Measurements from ENCODE around the gene CFAP58. TPM values are rescaled to one million over a fixed set of nuclear protein-coding genes. Genes with fewer than 3 reads are reported as not detected.

The CFAP58 gene
- total and polyA plus RNA-seq, 9 donors, result 0.20 to 0.68 (median 0.33) TPM

DNA sequence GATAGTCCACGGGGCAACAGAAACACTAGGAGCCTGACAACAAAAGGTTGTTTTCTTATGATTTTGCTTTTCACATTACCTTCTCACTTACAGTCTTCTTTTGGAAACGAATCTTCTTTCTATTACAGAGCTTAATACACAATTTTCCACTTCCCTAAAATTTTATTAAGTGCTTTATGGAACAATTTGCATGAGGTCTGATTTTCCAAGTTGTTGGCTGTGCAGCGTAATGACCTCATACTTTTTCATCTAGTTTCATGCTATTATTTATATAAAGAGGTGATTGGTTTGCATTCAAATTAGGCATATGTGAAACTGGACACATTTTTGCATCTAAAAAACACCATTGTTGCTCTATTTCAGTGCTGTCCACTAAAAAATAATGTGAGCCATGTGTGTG is 76.7 kb downstream of the CFAP58 start:
- 29% methylated on average over 1 of the region's 3 CpGs for WGBS (ENCODE audit: insufficient coverage)
- peaks cover 6% of the 10 kb centered on the region for H3K4me1 ChIP-seq (ENCODE audit: control insufficient read depth, insufficient read depth, low read length)
- H3K4me3 ChIP-seq (ENCODE audit: low read length), result no peak overlapping the region
- no peaks in the 10 kb centered on the region for H3K36me3 ChIP-seq (ENCODE audit: control insufficient read depth, insufficient read depth, low read length)
- no peaks in the 10 kb centered on the region for H3K9me3 ChIP-seq (replicated peaks; ENCODE audit: control insufficient read depth, low read depth, low read length)
- no peak overlapping the region for H3K27ac ChIP-seq (ENCODE audit: low read length)
- H3K27me3 ChIP-seq (ENCODE audit: control insufficient read depth, insufficient read depth, low read length), result no peaks in the 10 kb centered on the region
- peak; percentile 61 for DNase-seq

DNA sequence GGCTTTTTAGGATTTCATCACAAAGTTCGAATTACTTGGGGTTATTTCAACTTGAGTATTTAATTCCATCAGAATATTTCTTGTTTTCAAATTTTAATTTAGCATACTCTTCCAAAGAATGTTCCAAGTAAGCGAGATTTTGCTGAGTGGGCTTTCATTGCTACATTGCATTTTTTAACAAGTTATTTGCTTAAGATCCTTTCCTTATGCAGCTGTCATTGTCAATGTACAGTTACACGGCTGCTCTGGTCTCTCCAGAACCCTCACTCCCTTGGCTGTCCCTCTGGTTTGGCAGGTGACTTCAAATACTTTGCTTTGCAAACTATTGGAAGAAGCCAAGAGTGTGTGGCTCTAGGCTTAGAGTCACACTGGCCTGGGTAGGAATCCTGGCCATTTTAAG is 80.0 kb downstream of the CFAP58 start:
- WGBS (ENCODE audit: insufficient coverage), result no CpG with 5 or more reads among the region's 3 CpGs
- no peak overlapping the region for H3K27ac ChIP-seq (ENCODE audit: low read length)
- no peak overlapping the region for H3K4me3 ChIP-seq (ENCODE audit: low read length)
- no peaks in the 10 kb centered on the region for H3K27me3 ChIP-seq (ENCODE audit: control insufficient read depth, insufficient read depth, low read length)
- H3K9me3 ChIP-seq (replicated peaks; ENCODE audit: control insufficient read depth, low read depth, low read length), result no peaks in the 10 kb centered on the region
- DNase-seq, result peak; percentile 68
- peaks cover 6% of the 10 kb centered on the region for H3K4me1 ChIP-seq (ENCODE audit: control insufficient read depth, insufficient read depth, low read length)
- H3K36me3 ChIP-seq (ENCODE audit: control insufficient read depth, insufficient read depth, low read length), result no peaks in the 10 kb centered on the region

DNA sequence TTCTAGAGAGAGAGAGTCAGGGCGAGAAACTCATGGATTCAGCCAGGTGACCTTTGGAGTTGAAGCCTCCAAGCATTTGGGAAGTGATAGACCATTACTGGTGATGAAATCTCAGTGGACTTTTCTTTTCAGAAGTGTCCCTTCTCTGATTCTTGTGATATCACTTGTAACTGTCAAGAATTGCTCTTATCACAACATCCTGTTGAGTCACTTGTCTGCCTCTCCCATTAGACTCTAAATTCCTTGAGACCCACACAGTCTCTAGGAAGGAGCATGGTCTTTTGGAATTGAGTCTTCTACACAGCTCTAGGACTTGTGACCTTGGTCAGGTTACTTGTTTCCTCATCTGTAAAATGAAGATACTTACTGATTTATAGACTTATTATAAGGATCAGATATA is 81.0 kb downstream of the CFAP58 start:
- no CpG with 5 or more reads among the region's 1 CpG for WGBS (ENCODE audit: insufficient coverage)
- Histone ChIP-seq H3K4me3 (ENCODE audit: low read length) (no peak overlapping the region), H3K27ac (ENCODE audit: low read length) (no peak overlapping the region), H3K4me1 (ENCODE audit: control insufficient read depth, insufficient read depth, low read length) (peaks cover 6% of the 10 kb centered on the region), H3K36me3 (ENCODE audit: control insufficient read depth, insufficient read depth, low read length) (no peaks in the 10 kb centered on the region), H3K27me3 (ENCODE audit: control insufficient read depth, insufficient read depth, low read length) (no peaks in the 10 kb centered on the region), H3K9me3 (replicated peaks; ENCODE audit: control insufficient read depth, low read depth, low read length) (no peaks in the 10 kb centered on the region)
- no peak for DNase-seq

- Histone ChIP-seq H3K9me3 (replicated peaks; ENCODE audit: control insufficient read depth, low read depth, low read length) (no peaks in the 10 kb centered on the region), H3K27ac (ENCODE audit: low read length) (no peak overlapping the region), H3K36me3 (ENCODE audit: control insufficient read depth, insufficient read depth, low read length) (no peaks in the 10 kb centered on the region), H3K4me3 (ENCODE audit: low read length) (no peak overlapping the region), H3K4me1 (ENCODE audit: control insufficient read depth, insufficient read depth, low read length) (peaks cover 3% of the 10 kb centered on the region), H3K27me3 (ENCODE audit: control insufficient read depth, insufficient read depth, low read length) (no peaks in the 10 kb centered on the region)
- DNase-seq, result peak; percentile 64
- WGBS (ENCODE audit: insufficient coverage), result 35% methylated on average over 2 of the region's 2 CpGs
These were observed 82.2 kb downstream of the CFAP58 start for GRCh38 chr10:104435822-104436221.

GRCh38 chr10:104437226-104437625 is 83.6 kb downstream of the CFAP58 start:
- Histone ChIP-seq H3K4me1 (ENCODE audit: control insufficient read depth, insufficient read depth, low read length) (peaks cover 3% of the 10 kb centered on the region), H3K36me3 (ENCODE audit: control insufficient read depth, insufficient read depth, low read length) (no peaks in the 10 kb centered on the region), H3K9me3 (replicated peaks; ENCODE audit: control insufficient read depth, low read depth, low read length) (no peaks in the 10 kb centered on the region), H3K4me3 (ENCODE audit: low read length) (no peak overlapping the region), H3K27ac (ENCODE audit: low read length) (no peak overlapping the region), H3K27me3 (ENCODE audit: control insufficient read depth, insufficient read depth, low read length) (no peaks in the 10 kb centered on the region)
- WGBS (ENCODE audit: insufficient coverage), result no CpG with 5 or more reads among the region's 2 CpGs
- no peak for DNase-seq

DNA sequence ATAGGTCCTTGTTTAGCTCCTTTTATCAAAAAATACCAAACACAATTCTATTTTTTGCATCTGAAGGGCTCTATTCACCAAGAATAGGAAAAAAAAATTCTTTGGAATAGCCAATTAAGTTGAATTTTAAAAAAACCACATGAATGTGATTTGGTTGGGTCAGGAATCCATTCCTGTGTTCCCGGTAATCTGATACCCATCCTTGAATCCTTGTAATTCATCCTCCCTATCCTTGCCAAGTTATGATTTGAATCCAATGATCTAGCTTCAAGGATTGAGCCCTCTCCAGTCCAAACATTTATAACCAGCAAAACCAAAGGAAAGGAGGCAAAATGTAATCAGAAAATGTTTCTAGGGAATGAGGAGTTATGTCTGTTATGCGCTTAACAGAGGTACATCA is 86.6 kb downstream of the CFAP58 start:
- no peaks in the 10 kb centered on the region for H3K9me3 ChIP-seq (replicated peaks; ENCODE audit: control insufficient read depth, low read depth, low read length)
- no peak for DNase-seq
- no peaks in the 10 kb centered on the region for H3K27me3 ChIP-seq (ENCODE audit: control insufficient read depth, insufficient read depth, low read length)
- no peaks in the 10 kb centered on the region for H3K36me3 ChIP-seq (ENCODE audit: control insufficient read depth, insufficient read depth, low read length)
- no peak overlapping the region for H3K4me3 ChIP-seq (ENCODE audit: low read length)
- WGBS (ENCODE audit: insufficient coverage), result no CpG with 5 or more reads among the region's 2 CpGs
- H3K27ac ChIP-seq (ENCODE audit: low read length), result no peak overlapping the region
- H3K4me1 ChIP-seq (ENCODE audit: control insufficient read depth, insufficient read depth, low read length), result no peaks in the 10 kb centered on the region

DNA sequence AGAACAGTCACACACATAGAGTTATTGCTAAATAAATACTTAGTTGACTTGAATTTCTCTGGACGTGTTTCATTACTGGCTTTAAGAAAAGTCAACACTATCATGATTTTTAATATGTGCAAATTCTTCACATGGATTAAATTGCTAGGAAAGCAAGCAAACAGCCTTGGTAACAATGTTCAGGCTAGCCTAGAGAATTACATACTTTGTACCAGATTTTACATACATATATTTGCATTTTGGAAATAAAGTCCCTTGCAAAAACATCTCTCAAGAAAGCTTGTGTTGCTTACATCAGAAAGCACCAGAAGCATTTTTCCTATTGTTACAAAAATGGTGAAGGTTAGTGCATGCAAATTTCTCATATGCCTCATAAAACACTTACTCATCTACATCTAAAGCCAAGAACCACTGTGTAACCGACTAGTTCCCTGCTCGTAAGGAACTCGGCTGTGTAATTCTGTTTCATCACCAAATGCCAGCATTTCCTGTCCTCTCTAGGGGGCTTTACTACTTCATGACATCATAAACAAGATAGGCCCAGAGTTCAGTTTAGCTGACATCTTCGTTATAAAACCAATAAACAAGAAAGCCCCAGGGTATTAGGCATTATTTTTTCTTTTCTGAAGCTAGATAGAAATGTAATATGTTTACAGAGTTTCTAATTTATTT is 87.8 kb downstream of the CFAP58 start:
- H3K27me3 ChIP-seq (ENCODE audit: control insufficient read depth, insufficient read depth, low read length), result no peaks in the 10 kb centered on the region
- peak; percentile 69 for DNase-seq
- WGBS (ENCODE audit: insufficient coverage), result 0% methylated on average over 3 of the region's 5 CpGs
- H3K4me3 ChIP-seq (ENCODE audit: low read length), result no peak overlapping the region
- H3K9me3 ChIP-seq (replicated peaks; ENCODE audit: control insufficient read depth, low read depth, low read length), result no peaks in the 10 kb centered on the region
- H3K36me3 ChIP-seq (ENCODE audit: control insufficient read depth, insufficient read depth, low read length), result no peaks in the 10 kb centered on the region
- H3K27ac ChIP-seq (ENCODE audit: low read length), result no peak overlapping the region
- no peaks in the 10 kb centered on the region for H3K4me1 ChIP-seq (ENCODE audit: control insufficient read depth, insufficient read depth, low read length)

DNA sequence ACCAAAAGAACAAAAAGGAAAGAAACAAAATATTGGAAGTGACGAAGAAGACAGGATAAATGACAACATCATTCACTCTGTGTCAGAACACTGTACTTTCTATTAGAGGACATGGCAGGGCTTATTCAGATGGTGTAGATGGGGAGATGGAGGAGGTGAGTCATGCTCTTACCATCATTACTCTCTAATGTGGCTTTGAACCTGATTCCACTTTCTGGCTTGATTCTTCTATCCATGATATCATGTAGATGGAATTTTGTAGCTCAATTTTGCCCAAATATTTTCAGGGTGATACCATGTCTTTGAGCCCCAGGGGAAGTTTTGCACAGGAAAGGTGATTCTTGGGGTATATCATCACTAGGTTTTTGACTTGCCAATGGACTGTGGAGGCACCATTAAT is 91.7 kb downstream of the CFAP58 start:
- no peak overlapping the region for H3K4me3 ChIP-seq (ENCODE audit: low read length)
- DNase-seq, result no peak
- H3K27ac ChIP-seq (ENCODE audit: low read length), result no peak overlapping the region
- WGBS (ENCODE audit: insufficient coverage), result no CpG with 5 or more reads among the region's 1 CpG
- peaks cover 5% of the 10 kb centered on the region for H3K4me1 ChIP-seq (ENCODE audit: control insufficient read depth, insufficient read depth, low read length)
- no peaks in the 10 kb centered on the region for H3K36me3 ChIP-seq (ENCODE audit: control insufficient read depth, insufficient read depth, low read length)
- H3K9me3 ChIP-seq (replicated peaks; ENCODE audit: control insufficient read depth, low read depth, low read length), result no peaks in the 10 kb centered on the region
- no peaks in the 10 kb centered on the region for H3K27me3 ChIP-seq (ENCODE audit: control insufficient read depth, insufficient read depth, low read length)

DNA sequence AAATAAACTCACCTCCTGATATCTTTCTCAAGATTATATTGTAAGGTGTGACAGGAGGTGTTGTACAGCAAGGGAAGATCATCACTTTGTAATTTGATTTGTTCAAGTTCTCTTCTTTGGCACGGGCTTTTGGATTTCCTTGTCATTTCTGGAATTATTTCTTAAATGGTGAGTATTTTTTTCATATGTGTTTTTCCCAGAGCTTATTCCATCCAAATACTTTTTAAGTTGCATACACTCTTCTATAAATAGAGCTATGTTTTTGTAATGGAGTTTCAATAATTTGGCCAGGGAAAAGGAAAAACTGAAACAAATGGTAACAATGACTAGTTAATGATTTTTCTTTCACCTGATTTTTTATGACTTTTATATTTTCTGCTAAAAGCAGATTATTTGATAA is 92.5 kb downstream of the CFAP58 start:
- peak; percentile 69 for DNase-seq
- no peak overlapping the region for H3K4me3 ChIP-seq (ENCODE audit: low read length)
- H3K27me3 ChIP-seq (ENCODE audit: control insufficient read depth, insufficient read depth, low read length), result no peaks in the 10 kb centered on the region
- H3K36me3 ChIP-seq (ENCODE audit: control insufficient read depth, insufficient read depth, low read length), result no peaks in the 10 kb centered on the region
- H3K9me3 ChIP-seq (replicated peaks; ENCODE audit: control insufficient read depth, low read depth, low read length), result no peaks in the 10 kb centered on the region
- no peak overlapping the region for H3K27ac ChIP-seq (ENCODE audit: low read length)
- WGBS (ENCODE audit: insufficient coverage), result no CpG with 5 or more reads among the region's 1 CpG
- H3K4me1 ChIP-seq (ENCODE audit: control insufficient read depth, insufficient read depth, low read length), result peaks cover 5% of the 10 kb centered on the region

DNA sequence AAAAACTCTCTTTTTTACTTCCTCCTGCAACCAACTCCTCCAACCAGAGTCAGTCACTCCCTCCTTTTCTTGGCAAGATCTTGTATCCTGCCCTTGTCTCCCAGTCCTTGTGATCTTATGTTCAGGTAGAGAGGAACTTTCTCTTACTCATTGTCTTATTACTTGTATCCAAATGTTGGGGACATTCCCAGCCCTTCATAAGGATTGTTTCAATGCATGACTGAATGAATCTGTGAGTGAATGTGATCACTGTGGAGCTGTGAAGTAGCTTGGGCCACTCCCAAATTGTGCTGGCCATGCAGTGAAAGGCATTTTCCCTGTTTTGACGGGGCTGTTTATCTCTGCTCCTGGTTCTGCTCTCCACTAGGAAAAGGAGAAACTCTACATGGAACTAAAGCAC is 93.7 kb downstream of the CFAP58 start:
- no peak for DNase-seq
- H3K4me3 ChIP-seq (ENCODE audit: low read length), result no peak overlapping the region
- peaks cover 5% of the 10 kb centered on the region for H3K4me1 ChIP-seq (ENCODE audit: control insufficient read depth, insufficient read depth, low read length)
- H3K36me3 ChIP-seq (ENCODE audit: control insufficient read depth, insufficient read depth, low read length), result no peaks in the 10 kb centered on the region
- H3K27me3 ChIP-seq (ENCODE audit: control insufficient read depth, insufficient read depth, low read length), result no peaks in the 10 kb centered on the region
- 50% methylated on average over 1 of the region's 1 CpG for WGBS (ENCODE audit: insufficient coverage)
- H3K9me3 ChIP-seq (replicated peaks; ENCODE audit: control insufficient read depth, low read depth, low read length), result no peaks in the 10 kb centered on the region
- H3K27ac ChIP-seq (ENCODE audit: low read length), result no peak overlapping the region

- Histone ChIP-seq H3K27ac (ENCODE audit: low read length) (no peak overlapping the region), H3K4me1 (ENCODE audit: control insufficient read depth, insufficient read depth, low read length) (peaks cover 5% of the 10 kb centered on the region), H3K27me3 (ENCODE audit: control insufficient read depth, insufficient read depth, low read length) (no peaks in the 10 kb centered on the region), H3K36me3 (ENCODE audit: control insufficient read depth, insufficient read depth, low read length) (no peaks in the 10 kb centered on the region), H3K9me3 (replicated peaks; ENCODE audit: control insufficient read depth, low read depth, low read length) (no peaks in the 10 kb centered on the region), H3K4me3 (ENCODE audit: low read length) (no peak overlapping the region)
- no peak for DNase-seq
- no CpG with 5 or more reads among the region's 3 CpGs for WGBS (ENCODE audit: insufficient coverage)
These were observed 94.3 kb downstream of the CFAP58 start for GRCh38 chr10:104447906-104448305.
